GM12864 (cell line): ENCODE data around the gene OR2J2.
"Not testable (repeated sequence)": the region's sequence is repeated elsewhere in the genome, so short reads cannot be mapped to it uniquely, and the experiment has no call there.

Experiments
- DNase-seq: peaks from one replicate; pipeline ENCODE4 v3.0.0-alpha.2; 2011; ENCODE audit warnings: low read depth
- H3K4me3 ChIP-seq: 2 replicates; pipeline ENCODE4 v1.5.1; 2011; ENCODE audit warnings: mild to moderate bottlenecking, low read depth, low read length, control low read depth
- CTCF ChIP-seq: IDR thresholded peaks from 2 replicates; pipeline ENCODE4 v1.5.1; 2011; ENCODE audit warnings: low read depth, mild to moderate bottlenecking, moderate library complexity, low read length, control low read depth, inconsistent platforms; ENCODE audit errors: missing control alignments

Gene OR2J2

GRCh38 chr6:29146179-29146578 lies 24.5 kb upstream of the OR2J2 start:
- TF ChIP-seq CTCF, result no peak
- DNase-seq, result no peak
- H3K4me3 ChIP-seq, result no peak overlapping the region

- no peak for TF ChIP-seq CTCF
- no peak for DNase-seq
- H3K4me3 ChIP-seq, result no peak overlapping the region
These were observed 23.6 kb upstream of the OR2J2 start for GRCh38 chr6:29147074-29147473.

- not testable (repeated sequence) for H3K4me3 ChIP-seq, DNase-seq
These were observed 21.3 kb upstream of the OR2J2 start for GRCh38 chr6:29149444-29149843.

- DNase-seq, result no peak
- H3K4me3 ChIP-seq, result no peak overlapping the region
- TF ChIP-seq CTCF, result no peak
These were observed 17.6 kb upstream of the OR2J2 start for GRCh38 chr6:29153083-29153482.

GRCh38 chr6:29155182-29155581 lies 15.5 kb upstream of the OR2J2 start:
- H3K4me3 ChIP-seq, DNase-seq: not testable (repeated sequence)

- not testable (repeated sequence) for DNase-seq, H3K4me3 ChIP-seq
These were observed 10.8 kb upstream of the OR2J2 start for GRCh38 chr6:29159922-29160321.

- DNase-seq, H3K4me3 ChIP-seq: not testable (repeated sequence)
These were observed 5.1 kb upstream of the OR2J2 start for GRCh38 chr6:29165571-29165970.

GRCh38 chr6:29171736-29172135 lies 1.0 kb downstream of the OR2J2 start:
- no peak for TF ChIP-seq CTCF

GRCh38 chr6:29183594-29183993 lies 12.9 kb downstream of the OR2J2 start:
- H3K4me3 ChIP-seq, result no peak overlapping the region
- no peak for TF ChIP-seq CTCF
- no peak for DNase-seq

More at GRCh38 chr6:29171736-29172135, 1.0 kb downstream of the OR2J2 start:
- H3K4me3 ChIP-seq, result no peak overlapping the region
- DNase-seq, result no peak

- DNase-seq, H3K4me3 ChIP-seq: not testable (repeated sequence)
These were observed 18.0 kb downstream of the OR2J2 start for GRCh38 chr6:29188659-29189058.
